ENCODE results near the gene ZSWIM7.
A peak's percentile ranks its signal among the peaks of the same experiment; 100 is the strongest.

Gene ZSWIM7

GRCh38 chr17:15999141-15999973, at the start of gene ZSWIM7, which contains the start of gene TTC19:
ZSWIM7 (minus strand) TSS chr17:15999704; CDS start chr17:15999594, 110 bp downstream.
TTC19 (plus strand) TSS chr17:15999824; CDS start chr17:15999849, 25 bp downstream.
- DNase-seq (ENCODE audit: low spot score), result peak; percentile 100

GRCh38 chr17:16048811-16049449, 49.4 kb upstream of the ZSWIM7 start:
- DNase-seq (ENCODE audit: low spot score), result no peak

- DNase-seq (ENCODE audit: low spot score), result no peak
Observed at GRCh38 chr17:16046966-16047365, 47.5 kb upstream of the ZSWIM7 start.

GRCh38 chr17:16044487-16044886, 45.0 kb upstream of the ZSWIM7 start:
- no peak for DNase-seq (ENCODE audit: low spot score)

- DNase-seq (ENCODE audit: low spot score), result no peak
Observed at GRCh38 chr17:16040710-16041251, 41.3 kb upstream of the ZSWIM7 start.

- no peak for DNase-seq (ENCODE audit: low spot score)
Observed at GRCh38 chr17:16037636-16038035, 38.1 kb upstream of the ZSWIM7 start.

- no peak for DNase-seq (ENCODE audit: low spot score)
Observed at GRCh38 chr17:16036261-16036660, 36.8 kb upstream of the ZSWIM7 start.

- DNase-seq (ENCODE audit: low spot score), result no peak
Observed at GRCh38 chr17:16033729-16034349, 34.3 kb upstream of the ZSWIM7 start.

GRCh38 chr17:16027708-16028584, 28.4 kb upstream of the ZSWIM7 start:
- DNase-seq (ENCODE audit: low spot score), result no peak

- DNase-seq (ENCODE audit: low spot score), result no peak
Observed at GRCh38 chr17:16026895-16027294, 27.4 kb upstream of the ZSWIM7 start.

GRCh38 chr17:16025202-16025601, 25.7 kb upstream of the ZSWIM7 start:
- DNase-seq (ENCODE audit: low spot score), result no peak

GRCh38 chr17:16023881-16024280, 24.4 kb upstream of the ZSWIM7 start:
- no peak for DNase-seq (ENCODE audit: low spot score)

GRCh38 chr17:16019347-16019746, 19.8 kb upstream of the ZSWIM7 start:
- DNase-seq (ENCODE audit: low spot score), result no peak

GRCh38 chr17:16013943-16014407, 14.5 kb upstream of the ZSWIM7 start:
- DNase-seq (ENCODE audit: low spot score), result no peak

- DNase-seq (ENCODE audit: low spot score), result no peak
Observed at GRCh38 chr17:16007439-16007838, 7.9 kb upstream of the ZSWIM7 start.

GRCh38 chr17:16005636-16006035, 6.1 kb upstream of the ZSWIM7 start:
- no peak for DNase-seq (ENCODE audit: low spot score)

- no peak for DNase-seq (ENCODE audit: low spot score)
Observed at GRCh38 chr17:16003841-16004240, 4.3 kb upstream of the ZSWIM7 start.

- no peak for DNase-seq (ENCODE audit: low spot score)
Observed at GRCh38 chr17:16002708-16003260, 3.3 kb upstream of the ZSWIM7 start.

GRCh38 chr17:16001226-16001897, 1.9 kb upstream of the ZSWIM7 start:
- DNase-seq (ENCODE audit: low spot score), result peak; percentile 12

GRCh38 chr17:15999974-16000827, 697 bp upstream of the ZSWIM7 start:
- DNase-seq (ENCODE audit: low spot score), result no peak

All from ecto neural progenitor cell (in vitro differentiated cells).